SK-N-SH treated with all-trans-retinoic acid at 6 μM for 48 hours (cell line): ENCODE data around the gene RAD54L2.

Experiments
- ARNTL ChIP-seq: fragments of 450-650 bp; formaldehyde crosslinking; IDR thresholded peaks from 2 replicates; pipeline ENCODE4 v1.5.0; 2020; ENCODE audit warnings: low read depth, mild to moderate bottlenecking, moderate library complexity, borderline replicate concordance
- CREB5 ChIP-seq: fragments of 250-450 bp; sonication (Bioruptor Pico); IDR thresholded peaks from 2 replicates; pipeline ENCODE4 v1.5.1; 2020; ENCODE audit warnings: low read depth, mild to moderate bottlenecking, moderate library complexity
- PATZ1 ChIP-seq: fragments of 250-450 bp; sonication (Bioruptor Pico); IDR thresholded peaks from 2 replicates; pipeline ENCODE4 v1.8.0; 2020; ENCODE audit warnings: mild to moderate bottlenecking, moderate library complexity, borderline replicate concordance
- PPARA ChIP-seq: fragments of 250-450 bp; sonication (Bioruptor Pico); IDR thresholded peaks from 2 replicates; pipeline ENCODE4 v1.5.0; 2020; ENCODE audit warnings: mild to moderate bottlenecking, borderline replicate concordance
- ZC3H10 ChIP-seq: fragments of 250-450 bp; sonication (Bioruptor Pico); IDR thresholded peaks from 2 replicates; pipeline ENCODE4 v1.5.1; 2021; ENCODE audit warnings: mild to moderate bottlenecking, moderate library complexity
- ZFP30 ChIP-seq: fragments of 450-650 bp; formaldehyde crosslinking; IDR thresholded peaks from 2 replicates; pipeline ENCODE4 v1.5.0; 2022; ENCODE audit warnings: mild to moderate bottlenecking, moderate library complexity

- TF ChIP-seq ZC3H10 (CRISPR knock-in tag) (no peak), PATZ1 (CRISPR knock-in tag) (no peak), ZFP30 (CRISPR knock-in tag) (no peak), ARNTL (CRISPR knock-in tag) (no peak), PPARA (CRISPR knock-in tag) (no peak), CREB5 (no peak)
Observed at GRCh38 chr3:51549311-51549710, 10.8 kb downstream of the RAD54L2 start.
